ENCODE results near the gene BCAN. TPM values are rescaled to one million over a fixed set of nuclear protein-coding genes. Genes with fewer than 3 reads are reported as not detected.

The BCAN gene
- total RNA-seq, 1 experiment from 2014 or later: 0.37 TPM

- DNase-seq (ENCODE audit: unreplicated experiment): peak; percentile 43
- Mint-ChIP-seq H3K27me3 (ENCODE audit: insufficient read depth, unreplicated experiment) (no peaks in the 10 kb centered on the region), H3K4me3 (ENCODE audit: unreplicated experiment) (no peak overlapping the region), H3K36me3 (ENCODE audit: insufficient read depth, unreplicated experiment) (no peaks in the 10 kb centered on the region), H3K27ac (ENCODE audit: low read depth, unreplicated experiment) (no peak overlapping the region), H3K9me3 (ENCODE audit: unreplicated experiment) (no peaks in the 10 kb centered on the region), H3K4me1 (ENCODE audit: insufficient read depth, unreplicated experiment) (no peaks in the 10 kb centered on the region)
- intact Hi-C loops (cut with micrococcal nuclease): no loop called here
- ChIA-PET POLR2A (interaction anchor here (0.7 to 2.0 kb wide), 5 partner anchors 9 to 77 kb away, joined by 3 to 6 read pairs (median 4); no protein-coding TSS in a partner anchor), CTCF (interaction anchor here (0.5 to 11.5 kb wide), 20 partner anchors 10 to 265 kb away, joined by 3 to 154 read pairs (median 4); no protein-coding TSS in a partner anchor)
- BruUV-seq (replicated peaks): no TSS peak
- TF ChIP-seq, protein P1, sequence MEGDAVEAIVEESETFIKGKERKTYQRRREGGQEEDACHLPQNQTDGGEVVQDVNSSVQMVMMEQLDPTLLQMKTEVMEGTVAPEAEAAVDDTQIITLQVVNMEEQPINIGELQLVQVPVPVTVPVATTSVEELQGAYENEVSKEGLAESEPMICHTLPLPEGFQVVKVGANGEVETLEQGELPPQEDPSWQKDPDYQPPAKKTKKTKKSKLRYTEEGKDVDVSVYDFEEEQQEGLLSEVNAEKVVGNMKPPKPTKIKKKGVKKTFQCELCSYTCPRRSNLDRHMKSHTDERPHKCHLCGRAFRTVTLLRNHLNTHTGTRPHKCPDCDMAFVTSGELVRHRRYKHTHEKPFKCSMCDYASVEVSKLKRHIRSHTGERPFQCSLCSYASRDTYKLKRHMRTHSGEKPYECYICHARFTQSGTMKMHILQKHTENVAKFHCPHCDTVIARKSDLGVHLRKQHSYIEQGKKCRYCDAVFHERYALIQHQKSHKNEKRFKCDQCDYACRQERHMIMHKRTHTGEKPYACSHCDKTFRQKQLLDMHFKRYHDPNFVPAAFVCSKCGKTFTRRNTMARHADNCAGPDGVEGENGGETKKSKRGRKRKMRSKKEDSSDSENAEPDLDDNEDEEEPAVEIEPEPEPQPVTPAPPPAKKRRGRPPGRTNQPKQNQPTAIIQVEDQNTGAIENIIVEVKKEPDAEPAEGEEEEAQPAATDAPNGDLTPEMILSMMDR (IDR thresholded peaks at IDR 0.05; ENCODE audit: unreplicated experiment): no peak
These were observed 7.0 kb downstream of the BCAN start for GRCh38 chr1:156648951-156649350.

- Mint-ChIP-seq H3K27ac (ENCODE audit: low read depth, unreplicated experiment) (no peak overlapping the region), H3K4me1 (ENCODE audit: insufficient read depth, unreplicated experiment) (peaks cover 3% of the 10 kb centered on the region), H3K9me3 (ENCODE audit: unreplicated experiment) (no peaks in the 10 kb centered on the region), H3K36me3 (ENCODE audit: insufficient read depth, unreplicated experiment) (peaks cover 1% of the 10 kb centered on the region), H3K27me3 (ENCODE audit: insufficient read depth, unreplicated experiment) (no peaks in the 10 kb centered on the region), H3K4me3 (ENCODE audit: unreplicated experiment) (no peak overlapping the region)
- TF ChIP-seq, protein P1 (IDR thresholded peaks at IDR 0.05; ENCODE audit: unreplicated experiment): no peak
- BruUV-seq (replicated peaks): no TSS peak
- DNase-seq (ENCODE audit: unreplicated experiment): peak; percentile 66
- ChIA-PET CTCF (interaction anchor here (0.6 to 11.5 kb wide), 12 partner anchors 7 to 267 kb away, joined by 3 to 154 read pairs (median 5); no protein-coding TSS in a partner anchor), POLR2A (interaction anchor here (0.6 to 1.9 kb wide), 2 partner anchors 9 to 42 kb away, joined by 4 to 6 read pairs; no protein-coding TSS in a partner anchor)
- intact Hi-C loops (cut with micrococcal nuclease): no loop called here
These were observed 10.4 kb downstream of the BCAN start for GRCh38 chr1:156652131-156652991.

- no TSS peak for BruUV-seq (replicated peaks)
- Mint-ChIP-seq H3K27me3 (ENCODE audit: insufficient read depth, unreplicated experiment) (no peaks in the 10 kb centered on the region), H3K27ac (ENCODE audit: low read depth, unreplicated experiment) (no peak overlapping the region), H3K4me1 (ENCODE audit: insufficient read depth, unreplicated experiment) (peaks cover 9% of the 10 kb centered on the region), H3K9me3 (ENCODE audit: unreplicated experiment) (no peaks in the 10 kb centered on the region), H3K36me3 (ENCODE audit: insufficient read depth, unreplicated experiment) (peaks cover 6% of the 10 kb centered on the region), H3K4me3 (ENCODE audit: unreplicated experiment) (no peak overlapping the region)
- DNase-seq (ENCODE audit: unreplicated experiment): no peak
- TF ChIP-seq, protein P1 (IDR thresholded peaks at IDR 0.05; ENCODE audit: unreplicated experiment): no peak
- CTCF ChIA-PET: interaction anchor here (0.7 to 11.5 kb wide), 8 partner anchors 9 to 74 kb away, joined by 3 to 154 read pairs (median 8); no protein-coding TSS in a partner anchor
- POLR2A ChIA-PET: interaction anchor here (0.6 to 1.9 kb wide), 2 partner anchors 8 to 41 kb away, joined by 4 to 6 read pairs; no protein-coding TSS in a partner anchor
- intact Hi-C loops (cut with micrococcal nuclease): no loop called here
These were observed 11.1 kb downstream of the BCAN start for GRCh38 chr1:156652992-156653355.

- Mint-ChIP-seq H3K27ac (ENCODE audit: low read depth, unreplicated experiment) (no peak overlapping the region), H3K4me1 (ENCODE audit: insufficient read depth, unreplicated experiment) (peaks cover 17% of the 10 kb centered on the region), H3K9me3 (ENCODE audit: unreplicated experiment) (no peaks in the 10 kb centered on the region), H3K4me3 (ENCODE audit: unreplicated experiment) (no peak overlapping the region), H3K27me3 (ENCODE audit: insufficient read depth, unreplicated experiment) (no peaks in the 10 kb centered on the region), H3K36me3 (ENCODE audit: insufficient read depth, unreplicated experiment) (peaks cover 12% of the 10 kb centered on the region)
- POLR2A ChIA-PET: interaction anchor here (0.7 kb wide), 1 partner anchor 9 kb away, joined by 3 read pairs; no protein-coding TSS in a partner anchor
- TF ChIP-seq, protein P1 (IDR thresholded peaks at IDR 0.05; ENCODE audit: unreplicated experiment): no peak
- intact Hi-C loops (cut with micrococcal nuclease): no loop called here
- no TSS peak for BruUV-seq (replicated peaks)
- DNase-seq (ENCODE audit: unreplicated experiment): no peak
- CTCF ChIA-PET: interaction anchor here (0.5 to 13.0 kb wide), 8 partner anchors 11 to 269 kb away, joined by 3 to 552 read pairs (median 7); partner anchors contain the start of genes BCAN, HAPLN2, MEF2D and NES
These were observed 12.8 kb downstream of the BCAN start for GRCh38 chr1:156654700-156655099.
